ENCODE results near the gene MTHFD1.

DNA sequence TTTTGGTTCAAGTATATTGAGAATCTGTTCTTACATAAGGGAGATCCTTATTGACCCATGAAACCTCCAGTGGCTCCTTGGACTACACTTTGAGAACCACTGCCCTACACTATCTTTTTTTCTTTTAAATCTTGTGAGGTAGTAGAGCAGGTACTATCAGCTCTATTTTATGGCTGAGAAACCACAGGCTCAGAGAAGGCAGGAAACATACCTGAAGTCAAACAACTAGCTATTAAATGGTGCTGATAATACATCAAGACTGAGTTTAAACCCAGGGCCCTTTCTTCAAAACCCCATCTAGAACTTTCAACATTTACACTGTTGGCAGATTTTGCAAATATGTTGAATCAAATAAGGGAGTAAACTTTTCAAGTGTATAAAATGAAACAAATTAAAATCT, 108.6 kb downstream of the MTHFD1 start:
- TF ChIP-seq, protein P1, sequence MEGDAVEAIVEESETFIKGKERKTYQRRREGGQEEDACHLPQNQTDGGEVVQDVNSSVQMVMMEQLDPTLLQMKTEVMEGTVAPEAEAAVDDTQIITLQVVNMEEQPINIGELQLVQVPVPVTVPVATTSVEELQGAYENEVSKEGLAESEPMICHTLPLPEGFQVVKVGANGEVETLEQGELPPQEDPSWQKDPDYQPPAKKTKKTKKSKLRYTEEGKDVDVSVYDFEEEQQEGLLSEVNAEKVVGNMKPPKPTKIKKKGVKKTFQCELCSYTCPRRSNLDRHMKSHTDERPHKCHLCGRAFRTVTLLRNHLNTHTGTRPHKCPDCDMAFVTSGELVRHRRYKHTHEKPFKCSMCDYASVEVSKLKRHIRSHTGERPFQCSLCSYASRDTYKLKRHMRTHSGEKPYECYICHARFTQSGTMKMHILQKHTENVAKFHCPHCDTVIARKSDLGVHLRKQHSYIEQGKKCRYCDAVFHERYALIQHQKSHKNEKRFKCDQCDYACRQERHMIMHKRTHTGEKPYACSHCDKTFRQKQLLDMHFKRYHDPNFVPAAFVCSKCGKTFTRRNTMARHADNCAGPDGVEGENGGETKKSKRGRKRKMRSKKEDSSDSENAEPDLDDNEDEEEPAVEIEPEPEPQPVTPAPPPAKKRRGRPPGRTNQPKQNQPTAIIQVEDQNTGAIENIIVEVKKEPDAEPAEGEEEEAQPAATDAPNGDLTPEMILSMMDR (IDR thresholded peaks at IDR 0.05; ENCODE audit: poor library complexity) = no peak
- TF ChIP-seq EZH2phosphoT487 (IDR thresholded peaks at IDR 0.05; ENCODE audit: low read depth, severe bottlenecking, unreplicated experiment) = no peak
- TF ChIP-seq EZH2 (IDR thresholded peaks at IDR 0.05; ENCODE audit: borderline replicate concordance) = no peak
